HEK293 (cell line): ENCODE results near the gene NOL9.

Source experiments
- CTCF ChIA-PET: fragments of 350-600 bp; formaldehyde crosslinking; extraction: SDS; loops from one replicate; lab custom pipeline; 2021; ENCODE audit warnings: antibody characterized with exemption; lab: Yijun Ruan, JAX
- POLR2A ChIA-PET: fragments of 300-600 bp; formaldehyde crosslinking; extraction: SDS; loops from one replicate; lab custom pipeline; 2020; ENCODE audit warnings: antibody characterized with exemption, inconsistent platforms; lab: Yijun Ruan, JAX
- H3K27ac ChIP-seq: fragments of 200-500 bp; sonication (Bioruptor generic); 2 replicates; pipeline ENCODE4 v1.5.1; 2014; ENCODE audit warnings: low read depth, low read length, control low read depth, inconsistent platforms; ENCODE audit errors: extremely low read depth
- H3K36me3 ChIP-seq, 2 experiments: fragments of 200-500 bp in 1 of 2; sonication (Bioruptor generic) in 1 of 2; 1 replicate in 1 of 2; 2 replicates in 1 of 2; pipeline ENCODE4 v1.5.1; 2014 to 2017; ENCODE audit warnings: inconsistent platforms in 2 of 2, low read length in 2 of 2; ENCODE audit not compliant: control insufficient read depth in 2 of 2, insufficient read depth in 1 of 2
- H3K4me1 ChIP-seq: fragments of 200-500 bp; sonication (Bioruptor generic); 2 replicates; pipeline ENCODE4 v1.5.1; 2014; ENCODE audit warnings: mild to moderate bottlenecking, low read length, inconsistent platforms; ENCODE audit not compliant: control insufficient read depth, insufficient read depth
- H3K4me3 ChIP-seq: 2 replicates; pipeline ENCODE4 v1.5.1; 2011; ENCODE audit warnings: low read depth, mild to moderate bottlenecking, control low read depth, low read length, moderate library complexity
- H3K9me3 ChIP-seq: fragments of 200-500 bp; sonication (Bioruptor generic); 2 replicates; pipeline ENCODE4 v1.5.1; 2014; ENCODE audit warnings: low read depth, low read length, inconsistent platforms; ENCODE audit not compliant: control insufficient read depth, insufficient read depth
- HIC1 ChIP-seq: fragments of 450-650 bp; formaldehyde crosslinking; IDR thresholded peaks from 2 replicates; pipeline ENCODE4 v1.5.1; 2016; ENCODE audit warnings: missing biosample characterization, missing genetic modification characterization
- HOXA7 ChIP-seq: sonication (generic); formaldehyde crosslinking; IDR thresholded peaks from 2 replicates; pipeline ENCODE4 v1.8.1; 2022; ENCODE audit warnings: missing genetic modification reagents, borderline replicate concordance
- KLF8 ChIP-seq: fragments of 450-650 bp; formaldehyde crosslinking; IDR thresholded peaks from 2 replicates; pipeline ENCODE4 v1.5.1; 2016; ENCODE audit warnings: missing biosample characterization, missing genetic modification characterization
- KLF9 ChIP-seq: fragments of 450-650 bp; formaldehyde crosslinking; IDR thresholded peaks from 2 replicates; pipeline ENCODE4 v1.5.1; 2016; ENCODE audit warnings: missing biosample characterization, missing genetic modification characterization, low read depth
- PRDM1 ChIP-seq: fragments of 450-650 bp; formaldehyde crosslinking; IDR thresholded peaks from 2 replicates; pipeline ENCODE4; 2016; ENCODE audit warnings: missing biosample characterization, missing genetic modification characterization
- SP7 ChIP-seq: fragments of 450-650 bp; formaldehyde crosslinking; IDR thresholded peaks from 2 replicates; pipeline ENCODE4 v1.5.1; 2016; ENCODE audit warnings: missing biosample characterization, missing genetic modification characterization
- TRIM28 ChIP-seq: IDR thresholded peaks from 2 replicates; pipeline ENCODE4 v1.6.1; 2011; ENCODE audit warnings: low read length, control low read depth, borderline replicate concordance
- ZBTB6 ChIP-seq: fragments of 450-650 bp; formaldehyde crosslinking; IDR thresholded peaks from 2 replicates; pipeline ENCODE4 v1.5.1; 2017; ENCODE audit warnings: missing biosample characterization, missing genetic modification characterization
- ZBTB7A ChIP-seq: fragments of 450-650 bp; formaldehyde crosslinking; IDR thresholded peaks from 2 replicates; pipeline ENCODE4 v1.5.1; 2016; ENCODE audit warnings: low read depth, missing biosample characterization, missing genetic modification characterization
- ZEB2 ChIP-seq: fragments of 450-650 bp; formaldehyde crosslinking; IDR thresholded peaks from 2 replicates; pipeline ENCODE4 v1.5.1; 2016; ENCODE audit warnings: missing biosample characterization, missing genetic modification characterization
- ZFHX2 ChIP-seq: fragments of 450-650 bp; formaldehyde crosslinking; conservative IDR thresholded peaks from 2 replicates; pipeline ENCODE4 v1.5.1; 2016; ENCODE audit warnings: missing biosample characterization, missing genetic modification characterization
- ZFP69B ChIP-seq: fragments of 450-650 bp; formaldehyde crosslinking; IDR thresholded peaks from 2 replicates; pipeline ENCODE4 v1.5.1; 2016; ENCODE audit warnings: missing biosample characterization, missing genetic modification characterization
- ZNF138 ChIP-seq: fragments of 450-650 bp; formaldehyde crosslinking; IDR thresholded peaks from 2 replicates; pipeline ENCODE4 v1.5.1; 2016; ENCODE audit warnings: missing biosample characterization, missing genetic modification characterization, borderline replicate concordance
- ZNF211 ChIP-seq: fragments of 450-650 bp; formaldehyde crosslinking; IDR thresholded peaks from 2 replicates; pipeline ENCODE4 v1.5.1; 2016; ENCODE audit warnings: low read depth, missing biosample characterization, missing genetic modification characterization
- ZNF23 ChIP-seq: fragments of 450-650 bp; formaldehyde crosslinking; IDR thresholded peaks from 2 replicates; pipeline ENCODE4 v1.5.1; 2016; ENCODE audit warnings: missing biosample characterization, missing genetic modification characterization, borderline replicate concordance
- ZNF266 ChIP-seq: fragments of 450-650 bp; formaldehyde crosslinking; IDR thresholded peaks from 2 replicates; pipeline ENCODE4 v1.5.1; 2016; ENCODE audit warnings: missing biosample characterization, missing genetic modification characterization, low read depth
- ZNF449 ChIP-seq: fragments of 450-650 bp; formaldehyde crosslinking; IDR thresholded peaks from 2 replicates; pipeline ENCODE4 v1.5.1; 2017; ENCODE audit warnings: missing biosample characterization, mild to moderate bottlenecking, missing genetic modification characterization, moderate library complexity
- ZNF473 ChIP-seq: fragments of 450-650 bp; formaldehyde crosslinking; IDR thresholded peaks from 2 replicates; pipeline ENCODE4 v1.5.1; 2017; ENCODE audit warnings: missing biosample characterization, missing genetic modification characterization
- ZNF585B ChIP-seq: fragments of 450-650 bp; formaldehyde crosslinking; IDR thresholded peaks from 2 replicates; pipeline ENCODE4 v1.5.1; 2016; ENCODE audit warnings: missing biosample characterization, missing genetic modification characterization
- ZNF776 ChIP-seq: fragments of 450-650 bp; formaldehyde crosslinking; IDR thresholded peaks from 2 replicates; pipeline ENCODE4 v1.5.0; 2017; ENCODE audit warnings: missing biosample characterization, missing genetic modification characterization, borderline replicate concordance
- ZNF777 ChIP-seq: fragments of 450-650 bp; formaldehyde crosslinking; IDR thresholded peaks from 2 replicates; pipeline ENCODE4 v1.5.1; 2017; ENCODE audit warnings: missing biosample characterization, missing genetic modification characterization, borderline replicate concordance
- TF ChIP-seq, protein P1 (sequence below): fragments of 450-650 bp; formaldehyde crosslinking; IDR thresholded peaks from 2 replicates; pipeline ENCODE4 v1.5.1; 2017; ENCODE audit warnings: missing biosample characterization, missing genetic modification characterization
- TF ChIP-seq, protein P2 (sequence below): fragments of 450-650 bp; formaldehyde crosslinking; IDR thresholded peaks from 2 replicates; pipeline ENCODE4 v1.5.1; 2016; ENCODE audit warnings: missing biosample characterization, missing genetic modification characterization, low read depth

Gene NOL9

DNA sequence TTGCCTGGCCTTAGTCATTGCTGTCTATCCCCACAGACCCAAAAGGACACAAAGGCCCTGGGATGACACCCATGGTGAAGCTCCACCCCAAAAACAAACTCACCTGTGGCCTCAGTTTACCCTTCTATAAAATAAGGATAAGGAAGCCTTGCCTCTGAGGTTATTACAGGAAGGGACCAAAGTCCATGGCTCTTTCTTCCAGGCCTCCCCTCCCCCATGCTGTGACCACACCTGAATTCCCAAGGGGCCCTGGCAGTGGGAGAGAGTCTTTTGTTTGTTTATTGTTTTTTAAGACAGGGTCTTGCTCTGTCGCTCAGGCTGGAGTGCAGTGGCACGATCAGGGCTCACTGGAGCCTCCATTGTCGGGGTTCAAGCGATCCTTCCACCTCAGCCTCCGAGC is 77.8 kb downstream of the NOL9 start:
- Histone ChIP-seq H3K27ac (no peak overlapping the region), H3K36me3 (peaks cover 0 to 20% of the 10 kb centered on the region in 2 experiments; a peak in 1 of 3 replicates), H3K9me3 (no peaks in the 10 kb centered on the region), H3K4me1 (no peaks in the 10 kb centered on the region), H3K4me3 (no peak overlapping the region)
- CTCF ChIA-PET, result interaction anchor here (0.7 to 3.4 kb wide), 12 partner anchors 8 to 229 kb away, joined by 3 to 19 read pairs (median 4); partner anchors contain the start of gene TNFRSF25
- POLR2A ChIA-PET, result no interaction called here
- TF ChIP-seq ZFP69B (tag by site-specific recombination), result no peak
- no peak for TF ChIP-seq PRDM1 (tag by site-specific recombination)
- TF ChIP-seq ZNF211 (tag by site-specific recombination), result no peak
- TF ChIP-seq, protein P1, sequence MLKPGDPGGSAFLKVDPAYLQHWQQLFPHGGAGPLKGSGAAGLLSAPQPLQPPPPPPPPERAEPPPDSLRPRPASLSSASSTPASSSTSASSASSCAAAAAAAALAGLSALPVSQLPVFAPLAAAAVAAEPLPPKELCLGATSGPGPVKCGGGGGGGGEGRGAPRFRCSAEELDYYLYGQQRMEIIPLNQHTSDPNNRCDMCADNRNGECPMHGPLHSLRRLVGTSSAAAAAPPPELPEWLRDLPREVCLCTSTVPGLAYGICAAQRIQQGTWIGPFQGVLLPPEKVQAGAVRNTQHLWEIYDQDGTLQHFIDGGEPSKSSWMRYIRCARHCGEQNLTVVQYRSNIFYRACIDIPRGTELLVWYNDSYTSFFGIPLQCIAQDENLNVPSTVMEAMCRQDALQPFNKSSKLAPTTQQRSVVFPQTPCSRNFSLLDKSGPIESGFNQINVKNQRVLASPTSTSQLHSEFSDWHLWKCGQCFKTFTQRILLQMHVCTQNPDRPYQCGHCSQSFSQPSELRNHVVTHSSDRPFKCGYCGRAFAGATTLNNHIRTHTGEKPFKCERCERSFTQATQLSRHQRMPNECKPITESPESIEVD, result no peak
- TF ChIP-seq SP7 (tag by site-specific recombination), result no peak
- no peak for TF ChIP-seq KLF8 (tag by site-specific recombination)
- no peak for TF ChIP-seq ZBTB7A
- peak; percentile 54 for TF ChIP-seq ZEB2 (tag by site-specific recombination)

DNA sequence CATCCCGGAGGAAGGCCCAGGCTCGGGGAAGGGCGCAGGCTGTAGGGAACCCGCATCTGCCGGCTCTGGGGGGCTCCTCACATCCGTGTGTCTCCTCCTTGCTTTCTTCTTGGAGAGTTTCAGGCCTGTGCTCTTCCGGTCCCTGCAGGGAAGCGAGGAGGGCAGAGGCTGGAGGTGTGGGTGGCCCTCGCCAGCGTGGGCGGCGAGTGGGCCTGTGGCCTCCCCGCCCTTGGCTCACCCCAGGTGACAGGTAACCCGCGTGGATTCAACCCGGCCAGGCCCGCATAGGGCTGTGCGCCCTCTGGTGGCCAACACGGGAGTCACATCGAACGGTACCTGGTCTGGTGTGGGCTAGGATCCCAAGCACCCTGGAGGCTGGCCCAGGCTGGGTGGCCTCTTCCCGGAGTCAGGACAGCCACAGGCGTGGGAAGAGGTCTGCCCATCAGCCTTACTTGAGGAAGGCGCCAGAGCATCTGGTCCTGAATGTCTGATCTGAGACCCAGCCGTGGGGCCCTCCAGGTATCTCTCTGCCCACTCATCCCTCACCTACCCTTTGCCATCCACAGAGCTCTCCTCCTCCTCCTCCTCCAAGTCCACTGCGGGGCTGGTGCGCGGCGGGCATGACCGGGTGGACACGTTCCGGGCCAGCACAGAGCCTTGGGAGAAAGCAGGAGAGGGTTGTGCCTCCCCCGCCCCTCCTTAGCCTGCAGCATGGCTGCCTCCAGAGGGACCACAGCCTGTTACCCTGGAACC is 78.8 kb downstream of the NOL9 start:
- POLR2A ChIA-PET, result no interaction called here
- H3K4me3 ChIP-seq, result no peak overlapping the region
- peaks cover 0 to 28% of the 10 kb centered on the region in 2 experiments; a peak in 1 of 3 replicates for H3K36me3 ChIP-seq
- H3K4me1 ChIP-seq, result no peaks in the 10 kb centered on the region
- H3K27ac ChIP-seq, result no peak overlapping the region
- no peaks in the 10 kb centered on the region for H3K9me3 ChIP-seq
- CTCF ChIA-PET, result interaction anchor here (0.6 to 3.4 kb wide), 12 partner anchors 7 to 228 kb away, joined by 3 to 19 read pairs (median 4); partner anchors contain the start of gene TNFRSF25
- TF ChIP-seq ZNF585B (tag by site-specific recombination) (no peak), SP7 (tag by site-specific recombination) (peak; percentile 59), ZNF776 (tag by site-specific recombination) (no peak), ZNF777 (tag by site-specific recombination) (no peak), HOXA7 (CRISPR knock-in tag) (no peak), ZNF211 (tag by site-specific recombination) (no peak), HIC1 (no peak), ZNF473 (tag by site-specific recombination) (no peak), ZNF138 (tag by site-specific recombination) (no peak), ZNF23 (tag by site-specific recombination) (no peak), ZNF266 (tag by site-specific recombination) (no peak), KLF9 (tag by site-specific recombination) (no peak), ZNF449 (tag by site-specific recombination) (no peak), ZFHX2 (peak; percentile 81), ZBTB6 (tag by site-specific recombination) (no peak), TRIM28 (no peak)
- TF ChIP-seq, protein P1, result no peak
- TF ChIP-seq, protein P2, sequence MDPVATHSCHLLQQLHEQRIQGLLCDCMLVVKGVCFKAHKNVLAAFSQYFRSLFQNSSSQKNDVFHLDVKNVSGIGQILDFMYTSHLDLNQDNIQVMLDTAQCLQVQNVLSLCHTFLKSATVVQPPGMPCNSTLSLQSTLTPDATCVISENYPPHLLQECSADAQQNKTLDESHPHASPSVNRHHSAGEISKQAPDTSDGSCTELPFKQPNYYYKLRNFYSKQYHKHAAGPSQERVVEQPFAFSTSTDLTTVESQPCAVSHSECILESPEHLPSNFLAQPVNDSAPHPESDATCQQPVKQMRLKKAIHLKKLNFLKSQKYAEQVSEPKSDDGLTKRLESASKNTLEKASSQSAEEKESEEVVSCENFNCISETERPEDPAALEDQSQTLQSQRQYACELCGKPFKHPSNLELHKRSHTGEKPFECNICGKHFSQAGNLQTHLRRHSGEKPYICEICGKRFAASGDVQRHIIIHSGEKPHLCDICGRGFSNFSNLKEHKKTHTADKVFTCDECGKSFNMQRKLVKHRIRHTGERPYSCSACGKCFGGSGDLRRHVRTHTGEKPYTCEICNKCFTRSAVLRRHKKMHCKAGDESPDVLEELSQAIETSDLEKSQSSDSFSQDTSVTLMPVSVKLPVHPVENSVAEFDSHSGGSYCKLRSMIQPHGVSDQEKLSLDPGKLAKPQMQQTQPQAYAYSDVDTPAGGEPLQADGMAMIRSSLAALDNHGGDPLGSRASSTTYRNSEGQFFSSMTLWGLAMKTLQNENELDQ (tag by site-specific recombination), result no peak
